Midbrain (tissue), 1 donor: ENCODE data around the gene PLA1A.
A peak's percentile ranks its signal among the peaks of the same experiment; 100 is the strongest.
"Not testable (repeated sequence)": the region's sequence is repeated elsewhere in the genome, so short reads cannot be mapped to it uniquely, and the experiment has no call there.

Experiments
- DNase-seq: peaks from one replicate; lab custom pipeline; 2025; lab: John Stamatoyannopoulos, UW

Gene PLA1A

DNA sequence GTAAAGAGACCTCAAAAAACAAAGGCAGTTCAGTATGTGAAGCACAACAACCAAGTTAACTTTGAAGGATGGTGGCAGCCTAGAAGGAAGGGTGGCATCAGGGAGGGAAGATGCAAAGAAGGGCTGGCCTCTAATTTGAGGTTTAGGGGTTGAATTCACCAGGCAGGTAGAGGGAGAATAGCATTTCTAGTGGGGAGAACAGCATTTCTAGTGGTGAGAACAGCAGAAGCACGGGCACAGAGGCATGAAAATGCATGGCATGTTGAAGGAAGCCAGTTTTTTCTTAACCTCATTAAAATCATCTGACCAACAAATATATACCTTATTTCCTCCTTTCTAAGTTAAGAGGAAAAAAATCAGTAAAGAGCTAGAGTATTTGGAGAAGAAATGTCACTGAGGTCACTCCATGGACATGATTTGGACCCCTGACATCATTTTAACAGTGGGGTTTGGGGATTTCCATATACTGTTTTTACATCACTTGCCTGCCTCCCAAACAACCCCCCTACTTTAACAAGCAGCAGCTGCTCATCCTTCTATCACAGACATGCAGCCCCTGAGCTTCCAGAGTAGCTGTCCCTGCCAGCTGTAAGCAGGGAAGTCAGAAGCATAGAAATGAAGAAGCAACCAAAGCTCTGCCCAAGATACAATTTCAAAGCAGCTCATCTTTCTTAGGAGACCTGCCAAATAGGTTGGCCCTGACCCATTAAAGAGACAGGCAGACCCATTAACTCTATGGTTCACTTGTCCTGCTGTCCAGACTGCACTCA is 65.1 kb downstream of the PLA1A start:
- no peak for DNase-seq

- no peak for DNase-seq
Measured at GRCh38 chr3:119663885-119664284, 66.2 kb downstream of the PLA1A start.

- DNase-seq = no peak
Measured at GRCh38 chr3:119664370-119664769, 66.7 kb downstream of the PLA1A start.

DNA sequence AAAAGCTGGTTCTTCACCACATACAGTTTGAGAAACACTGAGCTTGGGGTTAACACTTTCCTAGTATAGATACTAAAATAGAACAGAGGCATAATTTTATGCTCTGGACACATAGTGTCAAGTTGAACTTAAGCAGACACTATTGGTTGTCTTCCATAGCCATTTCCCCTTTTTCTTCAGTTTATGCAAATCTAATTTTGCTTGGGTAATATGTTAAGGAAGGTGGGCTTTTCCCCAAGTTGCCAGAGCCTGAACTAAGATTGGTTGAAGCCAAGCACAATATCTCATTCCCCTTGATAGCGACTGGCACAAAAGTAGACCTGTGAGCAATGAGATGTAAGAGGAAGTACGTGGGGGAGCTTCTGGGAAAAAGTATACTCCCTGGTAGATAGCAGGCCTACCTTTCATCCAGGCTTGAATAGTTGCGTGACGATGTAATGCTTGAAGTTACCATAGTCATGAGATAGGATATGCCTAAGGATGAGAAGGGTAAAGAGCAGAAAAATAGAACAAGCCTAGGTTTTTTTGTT is 67.2 kb downstream of the PLA1A start:
- DNase-seq = no peak

GRCh38 chr3:119665954-119666559 is 68.4 kb downstream of the PLA1A start:
- no peak for DNase-seq

DNA sequence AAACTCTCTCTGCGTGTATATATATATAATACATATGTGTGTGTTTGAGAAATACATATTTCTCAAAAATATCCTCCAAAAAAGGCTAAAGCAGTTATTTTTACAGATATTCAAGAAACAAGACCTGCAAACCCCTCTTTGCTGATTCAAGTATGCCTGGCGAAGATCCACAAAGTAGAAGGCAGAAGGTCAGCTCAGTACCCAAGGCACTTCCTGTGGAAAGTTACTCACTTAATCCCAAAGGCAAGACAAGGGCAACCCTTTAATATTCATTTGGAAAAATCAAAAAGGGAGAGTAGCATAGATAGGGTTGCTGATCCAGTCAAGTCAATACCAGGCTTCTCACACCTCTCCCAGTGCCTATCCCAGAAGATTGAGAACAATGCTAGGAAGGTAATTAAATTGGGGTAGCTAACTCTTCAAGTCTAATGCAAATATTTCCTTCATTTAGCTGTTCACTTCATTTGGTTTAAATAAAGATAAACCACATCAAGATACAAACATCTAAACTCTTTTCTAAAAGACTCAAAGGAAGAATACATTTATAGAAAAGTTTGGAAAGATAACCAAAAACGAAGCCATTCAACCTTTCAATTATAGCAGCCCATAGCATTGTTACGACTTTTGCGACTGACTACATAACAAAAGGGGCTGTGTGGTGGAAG is 72.4 kb downstream of the PLA1A start:
- no peak for DNase-seq

DNA sequence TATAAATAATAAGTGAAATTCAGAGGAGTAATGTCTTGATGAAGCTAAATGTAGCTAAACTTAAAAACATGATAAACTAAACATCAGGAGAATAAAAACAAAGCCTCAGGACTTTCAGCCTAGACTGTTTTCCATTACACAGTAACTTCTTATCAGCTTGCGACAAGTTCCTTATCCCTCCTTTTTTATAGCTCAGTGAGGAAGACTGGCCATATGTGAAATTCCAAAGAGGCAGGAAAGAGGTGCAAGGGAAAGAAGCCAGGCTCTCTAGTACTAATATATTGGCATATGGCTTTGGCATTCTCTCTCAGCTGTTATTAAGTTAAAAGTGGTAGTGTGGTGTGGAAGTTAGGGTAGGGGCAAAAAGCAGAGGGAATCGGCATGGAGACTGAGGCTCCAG is 75.1 kb downstream of the PLA1A start:
- no peak for DNase-seq

- DNase-seq = no peak
Measured at GRCh38 chr3:119673875-119674274, 76.2 kb downstream of the PLA1A start.

DNA sequence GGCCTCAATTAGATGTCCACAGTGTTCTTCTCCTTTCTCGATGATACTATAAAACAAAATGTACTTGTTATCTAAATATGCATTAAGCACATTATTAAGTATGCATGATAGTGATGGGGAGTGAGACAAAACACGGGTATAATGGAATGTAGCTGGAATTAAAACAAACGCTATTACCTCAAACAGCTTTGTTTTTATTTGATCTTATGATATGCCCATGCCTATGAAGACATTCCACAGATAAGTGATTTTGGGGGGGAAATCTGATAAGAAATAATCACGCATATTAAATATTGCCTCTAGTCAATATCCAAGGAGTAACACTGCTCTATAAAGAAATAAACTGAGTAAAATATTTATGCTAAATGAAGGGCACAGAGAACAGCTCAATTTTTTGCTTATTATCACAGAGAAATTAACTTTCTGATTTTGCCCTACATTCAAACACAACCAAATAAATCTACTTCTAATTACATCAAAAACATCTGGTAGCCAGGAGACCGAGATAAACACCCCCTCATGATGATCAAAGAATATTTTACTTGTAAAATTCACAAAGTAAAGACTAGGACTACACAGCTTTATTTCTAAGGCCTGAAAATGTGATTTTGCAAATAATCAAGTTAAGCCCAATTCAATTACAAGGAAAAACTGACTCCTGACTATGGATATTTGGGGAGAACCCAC is 77.6 kb downstream of the PLA1A start:
- no peak for DNase-seq

GRCh38 chr3:119676020-119676419 is 78.3 kb downstream of the PLA1A start:
- DNase-seq = no peak

- peak; percentile 92 for DNase-seq
Measured at GRCh38 chr3:119676771-119677640, 79.3 kb downstream of the PLA1A start, which contains the start of gene COX17. TSS of gene COX17 (minus strand) at chr3:119677406. CDS start at chr3:119677310, 96 bp downstream.

DNA sequence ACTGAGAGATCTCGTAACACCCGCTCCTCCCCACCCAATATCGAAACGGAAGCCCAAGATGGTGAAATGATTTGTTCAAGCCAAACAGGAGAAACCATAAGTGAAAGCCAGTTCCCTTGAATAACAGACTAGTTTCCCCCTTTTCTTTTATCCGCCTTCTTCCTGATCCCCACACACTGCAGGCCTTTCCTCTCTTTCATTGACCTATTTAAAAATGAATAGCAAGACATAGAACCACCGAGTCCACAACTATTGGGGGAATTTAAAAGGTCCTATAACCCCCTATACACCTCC is 79.9 kb downstream of the PLA1A start:
- no peak for DNase-seq

- not testable (repeated sequence) for DNase-seq
Measured at GRCh38 chr3:119678209-119678608, 80.5 kb downstream of the PLA1A start.
